GM18519 (cell line): Measurements from ENCODE around the gene ISLR2.
"Not testable (repeated sequence)": the region's sequence is repeated elsewhere in the genome, so short reads cannot be mapped to it uniquely, and the experiment has no call there.

ENCODE experiments used
- ATAC-seq: cut with Tn5 transposase; IDR thresholded peaks from one replicate; pipeline ENCODE4 v1.9.1; 2021; ENCODE audit warnings: mild to moderate bottlenecking, moderate library complexity; ENCODE audit not compliant: unreplicated experiment, low FRiP score

The ISLR2 gene

GRCh38 chr15:74155766-74156417, 25.5 kb downstream of the ISLR2 start:
- no peak for ATAC-seq

DNA sequence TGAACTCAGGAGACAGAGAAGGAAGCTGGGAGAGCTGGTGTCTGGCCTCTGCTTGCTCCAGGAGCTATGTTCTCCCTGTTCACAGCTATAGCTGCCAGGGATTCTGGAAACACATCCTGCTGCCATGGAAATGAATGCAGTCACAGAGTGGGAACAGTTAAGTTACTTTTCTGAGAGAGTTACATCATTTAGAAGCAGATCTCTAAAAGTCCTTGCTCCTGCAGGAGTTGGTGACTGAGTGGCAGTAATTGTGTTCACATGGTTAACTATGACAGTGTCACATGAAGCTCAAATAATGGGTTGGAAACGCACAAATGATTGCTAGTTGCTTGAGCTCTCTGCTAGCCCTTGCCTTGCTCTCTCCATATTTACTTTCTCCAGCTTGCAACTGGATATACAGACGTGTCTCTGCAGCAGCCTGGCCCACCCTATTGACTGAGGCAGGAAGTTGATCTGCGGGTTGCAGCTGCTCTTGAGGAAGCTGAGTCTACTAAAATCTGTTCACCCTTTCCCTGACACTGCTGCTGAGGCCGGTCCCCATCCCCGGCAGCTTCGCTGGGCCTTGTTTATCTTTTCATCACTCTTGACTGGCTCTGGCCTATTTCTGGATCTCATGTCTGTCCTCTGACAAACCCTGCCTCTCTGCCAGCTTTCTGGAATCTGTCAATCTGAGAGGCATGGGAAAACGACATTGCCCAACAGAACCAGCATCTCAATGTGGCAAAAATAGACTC, 26.5 kb downstream of the ISLR2 start:
- ATAC-seq: no peak

DNA sequence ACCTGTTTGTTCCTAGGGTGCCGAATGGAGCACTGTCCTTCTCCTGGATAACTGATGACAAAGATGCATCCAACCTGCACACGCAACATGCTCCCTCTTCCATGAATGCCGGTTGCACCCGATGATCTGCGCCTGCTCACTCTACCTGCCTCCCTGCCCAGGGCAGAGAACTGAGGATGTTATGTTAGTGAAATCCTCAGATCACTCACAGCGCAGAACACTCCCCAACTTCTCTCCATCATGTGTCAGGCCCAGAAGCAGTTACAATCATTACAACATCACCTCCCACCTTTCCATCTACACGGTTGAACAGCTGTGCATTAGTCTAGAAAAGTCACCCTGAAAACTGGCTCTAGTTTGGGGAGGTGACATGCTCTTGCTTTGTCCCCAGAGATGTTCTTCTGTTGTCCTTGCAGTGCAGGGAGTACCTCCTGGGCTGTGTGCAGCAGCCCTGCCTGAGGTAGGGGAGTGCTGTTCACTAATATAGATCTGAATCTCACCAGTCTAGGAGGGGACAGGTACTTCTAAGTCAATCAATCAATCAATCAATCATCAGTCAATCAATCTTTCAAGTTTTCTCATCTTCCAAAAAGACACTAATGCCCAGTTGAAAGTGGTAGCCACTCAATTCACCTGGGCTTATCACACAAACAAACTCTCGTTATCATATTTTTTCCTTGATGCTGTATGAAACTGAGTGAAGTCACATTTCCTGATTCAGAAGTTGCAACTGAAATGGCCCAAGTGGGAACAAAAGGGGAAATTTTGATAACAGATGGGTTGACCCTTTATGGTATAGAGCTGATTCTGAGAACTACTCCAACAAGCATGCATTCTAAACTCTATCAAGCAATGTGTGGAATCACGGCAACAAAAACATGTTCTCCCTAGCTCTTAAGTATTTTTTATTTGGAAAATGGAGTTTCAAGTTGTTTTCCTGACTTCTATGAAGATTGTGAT, 27.8 kb downstream of the ISLR2 start:
- no peak for ATAC-seq

- ATAC-seq: no peak
Measured at GRCh38 chr15:74158855-74159650, 28.7 kb downstream of the ISLR2 start.

DNA sequence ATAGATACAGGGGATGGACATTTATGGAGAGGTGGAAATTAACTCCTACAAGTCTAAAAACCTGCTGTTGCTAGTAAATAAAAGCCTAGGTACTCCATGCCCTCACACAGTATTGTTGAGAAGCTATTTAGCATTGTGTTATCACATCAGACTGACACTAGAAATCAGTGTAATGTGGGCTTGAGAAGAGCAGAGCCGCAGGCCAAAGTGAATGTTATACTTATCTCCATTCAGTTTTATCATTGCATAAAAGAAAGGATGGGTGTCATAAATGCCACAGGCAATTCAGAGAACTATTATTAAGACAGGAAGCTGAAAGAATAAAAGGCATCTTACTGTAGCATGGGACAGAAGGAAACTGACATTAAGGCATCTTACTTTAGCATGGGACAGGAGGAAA, 29.4 kb downstream of the ISLR2 start:
- no peak for ATAC-seq

DNA sequence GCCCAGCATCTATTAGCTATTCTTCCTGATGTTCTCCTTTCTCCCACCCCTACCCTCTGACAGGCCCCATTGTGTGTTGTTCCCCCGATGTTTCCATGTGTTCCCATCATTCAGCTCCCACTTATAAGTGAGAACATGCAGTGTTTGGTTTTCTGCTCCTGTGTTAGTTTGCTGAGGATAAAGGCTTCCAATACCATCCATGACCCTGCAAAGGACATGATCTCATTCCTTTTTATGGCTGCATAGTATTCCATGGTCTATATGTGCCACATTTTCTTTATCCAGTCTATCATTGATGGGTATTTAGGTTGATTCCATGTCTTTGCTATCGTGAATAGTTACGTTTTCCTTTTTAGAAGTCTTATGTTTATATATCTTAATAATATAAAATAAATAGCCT, 30.0 kb downstream of the ISLR2 start:
- ATAC-seq: not testable (repeated sequence)

GRCh38 chr15:74162195-74162536, 31.8 kb downstream of the ISLR2 start:
- not testable (repeated sequence) for ATAC-seq

- no peak for ATAC-seq
Measured at GRCh38 chr15:74165461-74165860, 35.1 kb downstream of the ISLR2 start.

DNA sequence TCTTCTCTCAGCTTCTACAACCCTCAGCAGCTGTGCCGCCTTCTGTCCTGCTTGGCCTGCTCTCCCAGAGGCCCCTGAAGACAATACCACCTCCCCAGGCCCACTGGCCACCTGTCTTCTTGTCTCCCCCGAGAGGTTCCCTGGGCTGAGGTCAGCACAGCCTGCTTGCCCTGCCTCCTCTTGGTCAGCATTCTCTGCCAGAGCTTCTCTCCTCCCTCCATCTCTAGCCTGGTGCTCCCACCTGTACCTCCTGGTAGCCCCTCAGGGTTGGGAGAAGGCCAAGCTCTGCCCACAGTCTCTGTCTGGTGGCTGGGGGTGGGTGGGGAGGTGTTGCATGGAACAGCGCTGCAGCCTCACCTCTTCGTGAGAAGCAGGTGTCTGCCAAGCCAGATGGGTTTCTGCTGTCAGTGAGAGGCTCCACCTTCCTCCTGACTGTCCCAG, 37.5 kb downstream of the ISLR2 start:
- ATAC-seq: no peak

DNA sequence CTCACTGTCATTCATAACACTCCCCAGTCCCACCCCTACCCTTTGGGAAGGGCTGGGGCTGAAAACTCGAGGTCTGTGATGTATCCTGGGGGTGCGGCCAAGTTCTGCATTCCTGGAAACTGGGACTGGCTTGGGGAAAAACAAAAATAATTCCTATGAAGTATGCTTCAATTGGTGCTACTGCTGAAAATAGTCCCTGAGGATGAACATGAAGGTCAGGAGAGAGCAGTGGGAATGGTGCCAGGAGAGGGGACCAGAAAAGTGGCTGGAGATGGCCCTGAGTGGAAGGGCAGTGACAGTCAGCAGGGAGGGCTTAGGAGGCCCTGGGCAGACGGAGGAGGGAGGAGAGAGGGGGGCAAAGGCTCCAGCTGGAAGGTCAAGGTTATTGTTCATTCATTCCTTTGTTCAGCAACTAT, 38.3 kb downstream of the ISLR2 start:
- ATAC-seq: no peak

DNA sequence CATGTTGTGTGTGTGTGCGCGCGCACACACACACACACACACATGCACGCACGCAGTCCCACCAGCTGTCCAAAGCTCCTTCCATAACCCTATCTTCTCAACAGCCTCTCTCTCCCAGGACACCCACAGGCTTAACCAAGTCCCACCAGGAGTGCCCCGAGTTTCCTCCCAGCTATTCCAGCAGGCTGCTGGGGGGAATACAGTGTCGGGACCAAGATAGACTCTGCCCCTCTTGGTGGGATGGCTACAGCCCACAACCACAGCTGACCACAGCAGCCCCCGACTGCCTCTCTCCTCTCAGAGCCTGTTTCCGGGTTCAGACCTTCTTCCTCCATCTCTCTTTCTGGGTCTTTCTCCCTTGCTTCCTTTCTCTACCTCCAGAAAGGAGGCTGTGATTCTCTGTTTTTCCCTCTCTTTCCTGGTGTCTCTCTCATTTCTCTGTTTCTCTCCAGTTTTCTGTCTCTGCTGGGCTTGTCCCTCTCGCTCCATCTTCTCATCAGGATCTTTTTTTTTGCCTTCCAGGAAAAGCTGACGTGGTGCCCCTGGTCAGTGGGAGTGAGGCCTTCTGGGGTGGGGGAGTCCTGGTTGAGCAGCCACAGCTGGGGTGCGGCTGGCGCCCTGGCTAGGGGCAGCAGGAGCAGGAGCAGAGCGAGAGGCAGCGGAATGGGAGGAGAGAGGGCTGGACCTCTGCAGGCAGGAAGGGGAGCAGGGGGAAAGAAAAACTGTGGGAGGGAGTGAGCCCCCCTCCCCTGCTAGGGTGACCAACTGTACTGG, 39.9 kb downstream of the ISLR2 start:
- ATAC-seq: no peak

DNA sequence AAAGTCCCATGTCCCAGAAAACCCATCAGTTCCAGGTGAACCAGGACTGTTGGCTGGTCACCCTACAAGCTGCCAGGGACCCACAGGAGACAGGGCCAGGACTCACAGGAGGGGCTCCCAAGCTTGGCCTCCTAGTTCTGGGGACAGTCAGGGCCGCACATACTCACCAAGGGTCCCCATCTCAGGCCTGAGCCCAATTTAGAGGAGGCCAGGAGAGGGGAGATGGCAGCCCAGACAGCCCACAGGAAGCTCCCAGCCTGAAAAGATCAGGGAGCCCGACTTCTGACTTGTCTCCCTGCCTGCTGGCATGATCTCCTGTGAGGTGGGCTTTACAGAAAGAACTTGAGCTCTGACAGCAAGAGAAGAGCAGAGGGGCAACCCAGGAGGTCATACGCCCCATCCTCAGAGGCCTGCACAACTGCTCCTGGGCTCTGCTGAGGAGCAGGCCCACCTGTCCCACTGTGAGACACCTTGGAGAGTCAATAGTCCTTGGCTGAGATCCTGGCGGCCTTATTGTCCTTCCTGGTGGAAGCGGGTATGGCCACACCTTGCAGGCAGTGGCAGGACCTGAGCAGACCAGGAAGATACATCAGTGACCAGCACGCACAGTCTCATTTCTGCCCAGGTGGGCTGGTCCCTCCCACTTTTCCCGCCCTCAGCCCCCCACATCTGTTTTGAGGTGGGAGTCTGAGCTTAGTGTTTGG, 40.6 kb downstream of the ISLR2 start:
- ATAC-seq: no peak

DNA sequence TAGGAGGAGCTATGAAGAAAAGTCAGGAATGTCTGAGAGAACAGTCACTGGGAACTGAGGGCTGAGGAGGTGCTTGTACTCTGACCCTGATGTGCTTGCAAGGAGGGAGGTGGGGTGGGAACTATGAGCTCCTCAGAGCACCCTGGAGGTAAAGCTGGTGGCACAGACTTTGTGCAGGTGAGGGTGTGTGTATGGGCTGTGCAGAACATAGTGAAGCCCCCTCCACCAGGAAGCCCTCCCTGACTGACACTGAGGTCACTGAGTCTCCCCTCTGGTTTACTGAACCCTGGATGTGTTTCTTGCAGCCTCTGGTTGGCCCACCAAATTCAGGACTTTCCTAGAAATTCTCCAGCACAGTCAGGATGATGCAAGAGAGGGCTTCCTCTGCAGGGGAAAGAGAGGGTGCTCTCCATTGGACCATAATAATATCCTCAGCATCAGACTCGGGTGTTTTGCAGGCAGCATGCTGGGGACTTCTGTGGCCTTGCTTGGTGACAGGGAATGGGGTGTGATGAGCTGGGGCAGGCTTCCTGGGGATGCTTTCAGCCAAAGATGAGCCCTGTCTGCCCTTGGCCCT, 41.7 kb downstream of the ISLR2 start:
- no peak for ATAC-seq

GRCh38 chr15:74172701-74173379, 42.5 kb downstream of the ISLR2 start:
- no peak for ATAC-seq

DNA sequence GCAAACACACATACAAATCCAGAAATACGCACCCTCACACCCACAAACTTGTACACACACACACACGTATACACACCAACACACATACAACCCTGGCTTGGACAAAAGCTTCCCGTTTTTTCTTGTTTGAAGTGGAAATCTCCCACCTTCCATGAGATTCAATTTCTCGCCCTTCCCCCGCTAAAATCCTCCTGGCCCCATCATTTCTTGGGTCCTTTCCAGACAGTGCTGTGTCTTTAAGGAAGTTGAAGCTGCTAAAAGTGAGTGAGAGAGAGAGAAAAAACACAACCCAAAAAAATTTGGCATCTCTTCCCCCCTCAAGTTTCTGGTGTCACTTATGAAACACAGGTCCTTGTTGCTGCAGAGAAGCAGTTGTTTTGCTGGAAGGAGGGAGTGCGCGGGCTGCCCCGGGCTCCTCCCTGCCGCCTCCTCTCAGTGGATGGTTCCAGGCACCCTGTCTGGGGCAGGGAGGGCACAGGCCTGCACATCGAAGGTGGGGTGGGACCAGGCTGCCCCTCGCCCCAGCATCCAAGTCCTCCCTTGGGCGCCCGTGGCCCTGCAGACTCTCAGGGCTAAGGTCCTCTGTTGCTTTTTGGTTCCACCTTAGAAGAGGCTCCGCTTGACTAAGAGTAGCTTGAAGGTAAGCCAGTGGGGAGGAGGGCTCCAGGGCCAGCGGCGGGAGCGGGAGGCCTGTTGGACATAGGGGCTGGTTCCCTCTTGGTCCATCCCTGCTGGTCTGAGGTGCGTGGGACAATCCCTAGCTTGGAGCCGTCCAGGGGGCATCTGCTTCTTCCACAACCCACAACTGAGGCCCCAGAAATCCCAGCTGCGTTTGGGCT, 43.2 kb downstream of the ISLR2 start, which contains the start of gene ISLR:
ISLR (plus strand) TSS at position 331 of the 839 bp plus-strand sequence. CDS start 1,149 bp downstream, outside the sequence.
- no peak for ATAC-seq

- ATAC-seq: no peak
Measured at GRCh38 chr15:74174219-74174957, 44.0 kb downstream of the ISLR2 start.

DNA sequence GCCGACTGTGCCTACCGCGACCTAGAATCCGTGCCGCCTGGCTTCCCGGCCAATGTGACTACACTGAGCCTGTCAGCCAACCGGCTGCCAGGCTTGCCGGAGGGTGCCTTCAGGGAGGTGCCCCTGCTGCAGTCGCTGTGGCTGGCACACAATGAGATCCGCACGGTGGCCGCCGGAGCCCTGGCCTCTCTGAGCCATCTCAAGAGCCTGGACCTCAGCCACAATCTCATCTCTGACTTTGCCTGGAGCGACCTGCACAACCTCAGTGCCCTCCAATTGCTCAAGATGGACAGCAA, 44.5 kb downstream of the ISLR2 start:
- no peak for ATAC-seq
